ENCODE results near the gene POU3F2.

POU3F2 gene

GRCh38 chr6:98834060-98835031, at the start of gene POU3F2:
Gene POU3F2, plus strand, starts transcription at chr6:98834574. Its CDS starts 300 bp downstream, at chr6:98834874.
- TF ChIP-seq, protein P1, sequence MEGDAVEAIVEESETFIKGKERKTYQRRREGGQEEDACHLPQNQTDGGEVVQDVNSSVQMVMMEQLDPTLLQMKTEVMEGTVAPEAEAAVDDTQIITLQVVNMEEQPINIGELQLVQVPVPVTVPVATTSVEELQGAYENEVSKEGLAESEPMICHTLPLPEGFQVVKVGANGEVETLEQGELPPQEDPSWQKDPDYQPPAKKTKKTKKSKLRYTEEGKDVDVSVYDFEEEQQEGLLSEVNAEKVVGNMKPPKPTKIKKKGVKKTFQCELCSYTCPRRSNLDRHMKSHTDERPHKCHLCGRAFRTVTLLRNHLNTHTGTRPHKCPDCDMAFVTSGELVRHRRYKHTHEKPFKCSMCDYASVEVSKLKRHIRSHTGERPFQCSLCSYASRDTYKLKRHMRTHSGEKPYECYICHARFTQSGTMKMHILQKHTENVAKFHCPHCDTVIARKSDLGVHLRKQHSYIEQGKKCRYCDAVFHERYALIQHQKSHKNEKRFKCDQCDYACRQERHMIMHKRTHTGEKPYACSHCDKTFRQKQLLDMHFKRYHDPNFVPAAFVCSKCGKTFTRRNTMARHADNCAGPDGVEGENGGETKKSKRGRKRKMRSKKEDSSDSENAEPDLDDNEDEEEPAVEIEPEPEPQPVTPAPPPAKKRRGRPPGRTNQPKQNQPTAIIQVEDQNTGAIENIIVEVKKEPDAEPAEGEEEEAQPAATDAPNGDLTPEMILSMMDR (IDR thresholded peaks at IDR 0.05; ENCODE audit: low read depth, low read length), result no peak
- peak; percentile 67 to 83 for DNase-seq (ENCODE audit: low read depth in 2 of 2)
- peak within 1 kb of the TSS; percentile 45 to 51 for H3K4me3 ChIP-seq (replicated peaks in 1 of 2; ENCODE audit: low read depth in 2 of 2, low read length in 2 of 2)

- H3K4me3 ChIP-seq (replicated peaks in 1 of 2; ENCODE audit: low read depth in 2 of 2, low read length in 2 of 2), result no peak overlapping the region
- DNase-seq (ENCODE audit: low read depth in 2 of 2), result no peak
- TF ChIP-seq, protein P1 (IDR thresholded peaks at IDR 0.05; ENCODE audit: low read depth, low read length), result no peak
Observed at GRCh38 chr6:98787435-98787834, 46.9 kb upstream of the POU3F2 start.

GRCh38 chr6:98787961-98788360, 46.4 kb upstream of the POU3F2 start:
- no peak overlapping the region for H3K4me3 ChIP-seq (replicated peaks in 1 of 2; ENCODE audit: low read depth in 2 of 2, low read length in 2 of 2)
- no peak for DNase-seq (ENCODE audit: low read depth in 2 of 2)
- TF ChIP-seq, protein P1 (IDR thresholded peaks at IDR 0.05; ENCODE audit: low read depth, low read length), result no peak

DNA sequence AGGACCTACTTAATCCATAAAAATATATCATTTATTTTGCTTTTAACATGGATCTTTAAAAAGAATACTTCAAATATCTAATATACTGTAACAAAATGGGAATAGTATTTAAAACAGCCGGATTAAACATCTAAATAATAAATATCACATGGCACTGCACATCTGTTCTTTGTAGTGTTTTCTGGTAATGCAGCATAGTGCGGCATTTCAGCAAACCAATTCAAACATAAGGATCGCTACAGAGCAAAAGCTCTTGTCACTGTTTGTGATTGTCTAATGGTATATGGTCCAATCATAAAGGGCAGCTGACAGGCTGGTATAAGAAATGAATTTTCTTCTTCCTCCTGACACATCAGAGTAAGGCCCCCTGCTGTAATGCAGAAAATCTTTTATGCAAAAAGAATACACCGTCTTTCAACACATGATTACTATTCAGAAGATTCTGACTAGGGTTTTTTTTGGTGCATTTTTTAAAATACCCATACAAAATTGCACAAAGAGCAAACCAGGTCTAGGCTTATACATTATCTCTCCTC, 40.0 kb upstream of the POU3F2 start:
- H3K4me3 ChIP-seq (replicated peaks in 1 of 2; ENCODE audit: low read depth in 2 of 2, low read length in 2 of 2), result no peak overlapping the region
- TF ChIP-seq, protein P1 (IDR thresholded peaks at IDR 0.05; ENCODE audit: low read depth, low read length), result no peak
- no peak for DNase-seq (ENCODE audit: low read depth in 2 of 2)

GRCh38 chr6:98797217-98797994, 37.0 kb upstream of the POU3F2 start:
- no peak for DNase-seq (ENCODE audit: low read depth in 2 of 2)
- no peak overlapping the region for H3K4me3 ChIP-seq (replicated peaks in 1 of 2; ENCODE audit: low read depth in 2 of 2, low read length in 2 of 2)

GRCh38 chr6:98800866-98801265, 33.5 kb upstream of the POU3F2 start:
- no peak overlapping the region for H3K4me3 ChIP-seq (replicated peaks in 1 of 2; ENCODE audit: low read depth in 2 of 2, low read length in 2 of 2)
- no peak for DNase-seq (ENCODE audit: low read depth in 2 of 2)
- TF ChIP-seq, protein P1 (IDR thresholded peaks at IDR 0.05; ENCODE audit: low read depth, low read length), result no peak

More at GRCh38 chr6:98797217-98797994, 37.0 kb upstream of the POU3F2 start:
- TF ChIP-seq, protein P1 (IDR thresholded peaks at IDR 0.05; ENCODE audit: low read depth, low read length), result no peak

Data from cardiac fibroblast (primary cell).